Muscle layer of colon (tissue), 2 donors: ENCODE data around the gene DEPDC1.

Source experiments
- H3K27ac ChIP-seq: one replicate; pipeline ENCODE4 v1.7.0; 2013; ENCODE audit warnings: low read depth, mild to moderate bottlenecking, low read length, moderate library complexity
- H3K27me3 ChIP-seq, 2 donors: one replicate each; pipeline ENCODE4 v1.7.0; 2013; ENCODE audit warnings: low read length in 2 of 2, mild to moderate bottlenecking in 2 of 2; ENCODE audit not compliant: insufficient read depth in 2 of 2, control insufficient read depth in 1 of 2
- H3K36me3 ChIP-seq: one replicate; pipeline ENCODE4 v1.7.0; 2013; ENCODE audit warnings: mild to moderate bottlenecking, low read length; ENCODE audit not compliant: insufficient read depth
- H3K4me1 ChIP-seq: one replicate; pipeline ENCODE4 v1.7.0; 2013; ENCODE audit warnings: mild to moderate bottlenecking, low read length; ENCODE audit not compliant: insufficient read depth
- H3K4me3 ChIP-seq, 2 donors: one replicate each; pipeline ENCODE4 v1.7.0; 2013; ENCODE audit warnings: low read length in 2 of 2, low read depth in 1 of 2, mild to moderate bottlenecking in 1 of 2, moderate library complexity in 1 of 2
- H3K9ac ChIP-seq: one replicate; pipeline ENCODE4 v1.7.0; 2013; ENCODE audit warnings: low read length
- H3K9me3 ChIP-seq: one replicate; pipeline ENCODE4 v1.7.0; 2013; ENCODE audit warnings: mild to moderate bottlenecking, low read length
- donor health status: abdominal sarcoma.
- donor health status: Adenocarcinoma of cecum.

DEPDC1 gene

GRCh38 chr1:68442822-68443556 is 53.9 kb downstream of the DEPDC1 start:
- no peaks in the 10 kb centered on the region for H3K4me1 ChIP-seq
- H3K36me3 ChIP-seq: no peaks in the 10 kb centered on the region
- no peak overlapping the region for H3K9ac ChIP-seq

GRCh38 chr1:68442006-68442405 is 54.9 kb downstream of the DEPDC1 start:
- Histone ChIP-seq H3K36me3 (no peaks in the 10 kb centered on the region), H3K27ac (no peak overlapping the region), H3K4me3 (no peak overlapping the region), H3K27me3 (no peaks in the 10 kb centered on the region), H3K9me3 (no peaks in the 10 kb centered on the region), H3K9ac (no peak overlapping the region), H3K4me1 (no peaks in the 10 kb centered on the region)

More at GRCh38 chr1:68442822-68443556, 53.9 kb downstream of the DEPDC1 start:
- Histone ChIP-seq H3K27me3 (no peaks in the 10 kb centered on the region), H3K27ac (no peak overlapping the region), H3K4me3 (no peak overlapping the region), H3K9me3 (no peaks in the 10 kb centered on the region)

- no peak overlapping the region for H3K4me3 ChIP-seq
- H3K27me3 ChIP-seq: no peaks in the 10 kb centered on the region
- H3K27ac ChIP-seq: no peak overlapping the region
- no peaks in the 10 kb centered on the region for H3K4me1 ChIP-seq
- no peak overlapping the region for H3K9ac ChIP-seq
- no peaks in the 10 kb centered on the region for H3K9me3 ChIP-seq
- no peaks in the 10 kb centered on the region for H3K36me3 ChIP-seq
These were observed 58.6 kb downstream of the DEPDC1 start for GRCh38 chr1:68438310-68438709.

DNA sequence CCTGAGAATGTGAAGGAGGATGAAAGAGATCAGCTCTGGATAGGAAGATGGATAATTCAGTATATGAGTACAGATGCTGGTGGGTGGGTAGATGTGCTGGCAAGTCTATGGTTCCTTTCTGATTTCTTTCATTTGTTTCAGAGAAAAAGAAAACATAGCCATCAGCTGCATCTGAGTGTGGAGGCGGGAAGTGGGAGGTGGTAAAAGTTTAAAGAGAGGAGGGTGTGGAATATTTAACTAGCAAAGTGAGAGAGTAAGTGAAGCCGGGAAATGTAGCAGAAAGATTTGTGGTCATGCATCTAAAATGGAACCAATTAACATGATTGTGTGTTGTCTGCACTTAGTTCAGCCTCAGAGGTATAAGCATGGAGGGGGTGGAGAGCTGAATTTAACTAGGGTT is 63.5 kb downstream of the DEPDC1 start:
- no peaks in the 10 kb centered on the region for H3K36me3 ChIP-seq
- no peaks in the 10 kb centered on the region for H3K9me3 ChIP-seq
- H3K4me3 ChIP-seq: no peak overlapping the region
- no peaks in the 10 kb centered on the region for H3K4me1 ChIP-seq
- no peak overlapping the region for H3K27ac ChIP-seq
- no peak overlapping the region for H3K9ac ChIP-seq
- H3K27me3 ChIP-seq: no peaks in the 10 kb centered on the region

DNA sequence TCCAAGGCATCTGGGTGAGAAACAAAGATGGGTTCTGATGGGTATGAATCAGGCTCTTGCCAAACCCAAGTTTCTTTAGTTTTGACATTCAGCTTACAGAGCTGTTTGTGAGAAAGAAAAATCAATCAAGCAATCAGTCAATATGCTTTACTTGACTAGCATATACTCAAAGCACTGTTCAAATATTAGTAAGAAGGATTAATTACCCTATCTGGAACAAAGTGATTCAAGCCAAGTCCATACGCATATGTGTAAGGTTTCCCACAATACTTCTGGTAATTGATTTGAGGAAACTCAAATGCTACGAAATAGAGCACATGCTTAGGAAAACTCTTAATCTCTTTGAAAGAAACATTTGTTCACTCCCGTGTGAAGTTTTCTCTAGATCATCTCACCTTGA is 65.8 kb downstream of the DEPDC1 start:
- H3K9ac ChIP-seq: no peak overlapping the region
- no peak overlapping the region for H3K27ac ChIP-seq
- no peaks in the 10 kb centered on the region for H3K4me1 ChIP-seq
- no peak overlapping the region for H3K4me3 ChIP-seq
- H3K27me3 ChIP-seq: no peaks in the 10 kb centered on the region
- H3K36me3 ChIP-seq: no peaks in the 10 kb centered on the region
- H3K9me3 ChIP-seq: no peaks in the 10 kb centered on the region

DNA sequence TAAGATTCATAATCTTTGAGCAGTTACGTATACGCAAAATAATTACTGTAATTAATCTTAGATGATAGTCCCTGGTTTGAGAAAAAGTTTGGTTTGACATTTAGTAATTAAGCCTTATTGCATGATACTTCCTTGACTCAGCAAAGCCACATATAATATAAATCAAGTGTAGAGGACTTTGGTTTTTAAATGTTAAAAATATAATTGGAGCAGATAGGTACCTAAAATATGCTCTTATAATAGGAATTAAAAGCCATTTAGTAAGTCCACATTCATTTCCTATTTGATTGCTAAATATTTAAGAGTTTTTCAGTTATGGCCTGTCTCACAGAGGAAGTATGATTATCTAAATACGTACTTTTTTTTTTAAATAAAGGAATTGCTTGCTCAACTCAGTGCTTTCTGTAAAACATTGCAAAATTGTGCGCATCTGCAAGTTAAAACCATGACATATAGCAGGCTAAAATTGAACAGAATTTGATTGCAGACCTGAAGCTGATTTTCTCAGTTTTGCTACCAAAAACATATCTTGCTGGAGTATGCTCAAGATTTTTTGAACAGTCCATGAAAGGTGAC is 67.6 kb downstream of the DEPDC1 start:
- H3K4me1 ChIP-seq: no peaks in the 10 kb centered on the region
- no peaks in the 10 kb centered on the region for H3K9me3 ChIP-seq
- no peak overlapping the region for H3K27ac ChIP-seq
- H3K27me3 ChIP-seq: no peaks in the 10 kb centered on the region
- no peak overlapping the region for H3K9ac ChIP-seq
- H3K4me3 ChIP-seq: no peak overlapping the region
- no peaks in the 10 kb centered on the region for H3K36me3 ChIP-seq

DNA sequence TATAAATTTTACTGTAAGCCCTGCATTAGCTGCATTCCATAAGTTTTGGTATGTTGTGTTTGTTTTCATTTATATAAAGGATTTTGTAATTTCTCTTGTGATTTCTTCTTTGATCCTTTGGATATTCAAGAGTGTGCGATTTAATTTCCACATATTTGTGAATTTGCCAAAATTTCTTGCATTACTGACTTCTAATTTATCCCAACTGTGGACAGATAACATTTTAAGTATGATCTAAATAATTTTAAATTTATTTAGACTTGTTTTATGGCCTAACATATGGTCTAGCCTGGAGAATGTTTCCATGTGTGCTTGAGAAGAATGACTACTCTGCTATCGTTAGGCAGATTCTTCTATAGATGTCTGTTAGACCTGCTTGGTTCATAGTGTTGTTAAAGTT is 70.3 kb downstream of the DEPDC1 start:
- H3K4me3 ChIP-seq: no peak overlapping the region
- no peaks in the 10 kb centered on the region for H3K4me1 ChIP-seq
- no peaks in the 10 kb centered on the region for H3K36me3 ChIP-seq
- no peaks in the 10 kb centered on the region for H3K9me3 ChIP-seq
- no peak overlapping the region for H3K27ac ChIP-seq
- no peak overlapping the region for H3K9ac ChIP-seq
- H3K27me3 ChIP-seq: no peaks in the 10 kb centered on the region
